HG03064 (cell line): Measurements from ENCODE around the gene BCL11A.

Experiments used
- ATAC-seq: cut with Tn5 transposase; IDR thresholded peaks from one replicate; pipeline ENCODE4 v1.9.1; 2021; ENCODE audit warnings: low read depth; ENCODE audit not compliant: unreplicated experiment

Gene BCL11A

GRCh38 chr2:60548311-60548710 is 5.1 kb downstream of the BCL11A start:
- ATAC-seq = no peak

GRCh38 chr2:60547841-60548240 is 5.6 kb downstream of the BCL11A start:
- no peak for ATAC-seq

GRCh38 chr2:60546756-60547420 is 6.6 kb downstream of the BCL11A start:
- no peak for ATAC-seq

- ATAC-seq = no peak
These were observed 8.4 kb downstream of the BCL11A start for GRCh38 chr2:60544954-60545560.

- no peak for ATAC-seq
These were observed 9.4 kb downstream of the BCL11A start for GRCh38 chr2:60544062-60544461.

- ATAC-seq = no peak
These were observed 12.3 kb downstream of the BCL11A start for GRCh38 chr2:60541056-60541651.

GRCh38 chr2:60540074-60540473 is 13.4 kb downstream of the BCL11A start:
- no peak for ATAC-seq

GRCh38 chr2:60539140-60539539 is 14.3 kb downstream of the BCL11A start:
- ATAC-seq = no peak

- no peak for ATAC-seq
These were observed 15.4 kb downstream of the BCL11A start for GRCh38 chr2:60538101-60538500.

- ATAC-seq = no peak
These were observed 16.7 kb downstream of the BCL11A start for GRCh38 chr2:60536746-60537145.

GRCh38 chr2:60535685-60536312 is 17.7 kb downstream of the BCL11A start:
- ATAC-seq = peak; percentile 77

- ATAC-seq = no peak
These were observed 18.4 kb downstream of the BCL11A start for GRCh38 chr2:60534892-60535684.

- ATAC-seq = no peak
These were observed 19.3 kb downstream of the BCL11A start for GRCh38 chr2:60534052-60534685.

- no peak for ATAC-seq
These were observed 20.1 kb downstream of the BCL11A start for GRCh38 chr2:60533101-60534051.

- ATAC-seq = no peak
These were observed 21.0 kb downstream of the BCL11A start for GRCh38 chr2:60532421-60532820.

GRCh38 chr2:60531701-60532133 is 21.7 kb downstream of the BCL11A start:
- ATAC-seq = no peak

GRCh38 chr2:60530660-60531281 is 22.7 kb downstream of the BCL11A start:
- ATAC-seq = peak; percentile 63

GRCh38 chr2:60529785-60530627 is 23.4 kb downstream of the BCL11A start:
- no peak for ATAC-seq
